Left kidney (tissue), 2 donors: ENCODE results near the gene MYOF. TPM values are rescaled to one million over a fixed set of nuclear protein-coding genes. Genes with fewer than 3 reads are reported as not detected.
A peak's percentile ranks its signal among the peaks of the same experiment; 100 is the strongest.
"Not testable (repeated sequence)": the region's sequence is repeated elsewhere in the genome, so short reads cannot be mapped to it uniquely, and the experiment has no call there.

Experiments used
- DNase-seq: peaks from one replicate; pipeline ENCODE4 v3.0.0-alpha.2; 2013
- polyA plus RNA-seq: library from polyadenylated mRNA; unstranded; fragments of 120-200 nt; gene quantifications from one replicate; pipeline ENCODE4 v1.2.1, GENCODE V29; 2013; ENCODE audit not compliant: insufficient read length

MYOF gene
- polyA plus RNA-seq, 1 donor = 29.2 TPM

DNA sequence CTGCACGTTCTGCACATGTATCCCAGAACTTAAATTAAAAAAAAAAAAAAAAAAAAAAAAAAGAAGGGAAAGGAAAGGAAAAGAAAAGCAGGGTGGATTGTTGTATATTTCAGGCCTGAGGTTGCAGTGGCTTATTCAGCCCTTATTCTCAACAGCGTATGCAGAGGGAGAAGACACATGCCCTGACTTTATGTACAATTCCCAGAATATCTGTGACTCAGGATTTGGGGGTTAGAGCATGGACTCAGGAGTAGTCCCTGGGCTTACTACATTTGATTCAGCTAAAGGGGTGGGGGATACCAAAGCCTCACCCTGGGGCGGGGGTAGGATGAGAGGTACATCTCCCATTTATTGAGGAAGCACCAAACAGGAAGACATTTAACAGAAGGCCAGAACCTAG is 137.4 kb downstream of the MYOF start:
- DNase-seq = no peak

DNA sequence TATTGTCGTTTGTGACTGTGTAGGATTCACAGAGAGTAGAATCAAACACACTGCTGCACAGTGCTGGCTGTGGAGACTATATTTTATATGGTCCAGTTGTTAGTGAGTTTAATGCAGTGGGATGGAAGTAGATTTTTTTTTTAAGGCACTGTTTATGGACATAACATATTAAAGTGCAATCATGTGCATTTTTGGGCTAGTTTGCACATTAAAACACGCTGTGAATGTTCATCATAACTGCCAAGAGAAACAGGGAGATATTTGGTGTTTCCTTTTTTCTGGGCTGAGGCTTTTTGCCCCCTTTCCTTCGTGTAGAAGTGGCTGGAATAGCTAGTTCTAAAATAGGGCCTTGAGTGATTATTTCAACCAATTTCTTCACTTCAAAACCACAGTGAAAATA is 139.2 kb downstream of the MYOF start:
- DNase-seq = no peak

- no peak for DNase-seq
These were observed 139.8 kb downstream of the MYOF start for GRCh38 chr10:93342366-93342765.

GRCh38 chr10:93337309-93337721 is 144.8 kb downstream of the MYOF start:
- no peak for DNase-seq

GRCh38 chr10:93336678-93337077 is 145.5 kb downstream of the MYOF start:
- DNase-seq = no peak

- no peak for DNase-seq
These were observed 146.0 kb downstream of the MYOF start for GRCh38 chr10:93336110-93336509.

GRCh38 chr10:93334901-93335327 is 147.2 kb downstream of the MYOF start:
- no peak for DNase-seq

DNA sequence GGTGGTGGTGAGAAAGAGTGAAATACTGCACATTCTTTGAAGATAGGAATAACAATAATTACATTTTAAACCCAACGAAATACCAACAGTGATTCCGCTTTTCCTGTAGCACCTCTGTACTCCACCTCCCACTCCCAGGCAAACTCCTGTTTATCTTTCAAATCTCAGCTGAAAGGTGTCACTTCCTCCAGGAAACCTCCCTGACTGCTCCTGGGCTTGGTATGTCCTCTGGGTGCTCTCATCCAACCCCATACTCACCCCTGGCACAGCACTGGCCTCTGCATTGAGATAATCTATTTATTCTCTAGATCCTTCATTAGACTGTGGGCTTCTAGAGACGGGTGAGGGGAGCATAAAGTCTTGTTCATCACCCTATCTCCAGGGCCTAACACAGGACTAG is 148.0 kb downstream of the MYOF start:
- no peak for DNase-seq

- no peak for DNase-seq
These were observed 148.7 kb downstream of the MYOF start for GRCh38 chr10:93333278-93333978.

DNA sequence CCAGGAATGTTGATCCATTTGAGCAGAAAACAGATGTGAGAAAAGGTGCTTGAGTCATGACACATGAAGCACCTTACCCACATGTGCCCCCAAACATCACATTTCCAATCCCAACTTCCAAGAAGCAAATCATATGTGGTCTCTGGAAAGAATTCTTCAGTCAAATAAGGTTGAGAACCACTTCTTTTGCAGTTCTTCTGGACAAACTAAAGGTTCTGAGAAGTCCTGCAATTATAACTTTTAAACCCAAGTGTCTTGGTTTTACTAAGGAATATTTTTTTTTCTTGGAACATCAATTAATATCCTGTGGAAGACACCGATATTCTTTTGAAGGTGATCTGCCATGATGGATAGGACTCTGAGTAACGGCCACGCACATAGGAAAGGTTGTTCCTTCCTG is 151.3 kb downstream of the MYOF start:
- DNase-seq = no peak

- DNase-seq = peak; percentile 28
These were observed 162.2 kb downstream of the MYOF start for GRCh38 chr10:93319896-93320295.

DNA sequence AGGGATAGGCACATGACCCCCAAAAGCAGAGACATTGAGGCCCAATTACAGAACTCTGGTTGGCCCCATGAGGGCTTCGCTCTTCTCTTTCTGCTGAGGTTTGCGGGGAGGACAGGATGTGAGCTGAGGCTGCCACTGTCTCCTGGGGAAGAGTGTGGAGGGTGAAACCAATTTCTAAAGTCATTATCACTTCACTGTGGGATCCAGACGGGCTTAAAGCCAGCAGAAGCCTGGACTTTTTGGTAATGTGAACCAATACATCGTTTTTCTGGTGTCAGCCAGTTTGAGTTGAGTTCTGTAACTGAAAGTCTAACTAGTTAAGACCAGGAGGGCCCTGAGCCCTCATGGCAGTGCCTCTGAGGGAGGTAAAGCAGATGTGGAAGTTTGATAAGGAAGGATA is 163.0 kb downstream of the MYOF start:
- DNase-seq = no peak

DNA sequence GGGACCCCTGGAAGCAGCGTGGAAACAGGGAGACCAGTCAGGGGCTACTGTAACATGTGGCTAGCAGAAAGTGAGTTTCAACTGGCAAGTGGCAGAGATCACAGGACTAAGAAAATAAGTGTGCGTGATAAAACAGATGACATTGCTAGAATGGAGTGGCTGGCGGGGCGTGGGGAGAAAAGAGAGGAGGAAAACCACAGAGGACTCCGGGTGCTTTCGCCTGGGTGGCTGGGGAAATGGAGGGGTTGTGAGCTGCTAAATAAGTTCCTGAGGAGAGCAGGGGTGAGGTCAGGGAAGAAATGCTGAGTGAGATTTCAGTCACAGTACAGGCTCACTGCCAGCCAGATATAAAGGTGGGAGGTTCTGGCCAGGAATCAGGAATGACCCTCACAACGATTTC is 166.9 kb downstream of the MYOF start:
- no peak for DNase-seq

DNA sequence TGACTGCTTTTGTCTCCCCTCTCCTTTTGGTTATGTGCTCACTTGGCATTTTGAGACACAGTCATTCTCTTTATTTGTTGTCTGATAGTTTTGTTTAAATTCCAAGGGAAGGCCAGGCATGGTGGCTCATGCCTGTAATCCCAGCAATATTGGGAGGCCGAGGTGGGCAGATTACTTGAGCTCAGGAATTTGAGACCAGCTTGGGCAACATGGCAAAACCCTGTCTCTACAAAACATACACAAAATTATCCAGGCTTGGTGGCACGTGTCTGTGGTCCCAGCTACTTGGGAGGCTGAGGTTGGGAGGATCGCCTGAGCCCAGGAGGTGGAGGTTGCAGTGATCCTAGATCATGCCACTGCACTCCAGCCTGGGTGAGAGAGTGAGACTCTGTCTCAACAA is 167.5 kb downstream of the MYOF start:
- DNase-seq = not testable (repeated sequence)

GRCh38 chr10:93313798-93314197 is 168.3 kb downstream of the MYOF start:
- no peak for DNase-seq

GRCh38 chr10:93309062-93309461 is 173.1 kb downstream of the MYOF start:
- no peak for DNase-seq

DNA sequence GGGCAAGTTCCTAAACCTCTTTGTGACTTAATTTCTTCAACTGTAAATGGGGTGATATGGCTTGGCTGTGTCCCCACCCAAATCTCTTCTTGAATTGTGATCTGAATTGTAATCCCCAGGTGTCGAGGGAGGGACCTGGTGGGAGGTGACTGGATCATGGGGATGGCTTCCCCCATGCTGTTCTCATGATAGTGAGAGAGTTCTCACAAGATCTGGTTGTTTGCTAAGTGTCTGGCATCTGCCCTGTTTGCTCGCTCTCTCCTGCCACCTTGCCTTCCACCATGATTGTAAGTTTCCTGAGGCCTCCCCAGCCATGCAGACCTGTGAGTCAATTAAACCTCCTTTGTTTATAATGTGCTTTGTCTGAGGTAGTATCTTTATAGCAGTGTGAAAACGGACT is 177.0 kb downstream of the MYOF start:
- no peak for DNase-seq

- DNase-seq = no peak
These were observed 181.2 kb downstream of the MYOF start for GRCh38 chr10:93300981-93301380.

DNA sequence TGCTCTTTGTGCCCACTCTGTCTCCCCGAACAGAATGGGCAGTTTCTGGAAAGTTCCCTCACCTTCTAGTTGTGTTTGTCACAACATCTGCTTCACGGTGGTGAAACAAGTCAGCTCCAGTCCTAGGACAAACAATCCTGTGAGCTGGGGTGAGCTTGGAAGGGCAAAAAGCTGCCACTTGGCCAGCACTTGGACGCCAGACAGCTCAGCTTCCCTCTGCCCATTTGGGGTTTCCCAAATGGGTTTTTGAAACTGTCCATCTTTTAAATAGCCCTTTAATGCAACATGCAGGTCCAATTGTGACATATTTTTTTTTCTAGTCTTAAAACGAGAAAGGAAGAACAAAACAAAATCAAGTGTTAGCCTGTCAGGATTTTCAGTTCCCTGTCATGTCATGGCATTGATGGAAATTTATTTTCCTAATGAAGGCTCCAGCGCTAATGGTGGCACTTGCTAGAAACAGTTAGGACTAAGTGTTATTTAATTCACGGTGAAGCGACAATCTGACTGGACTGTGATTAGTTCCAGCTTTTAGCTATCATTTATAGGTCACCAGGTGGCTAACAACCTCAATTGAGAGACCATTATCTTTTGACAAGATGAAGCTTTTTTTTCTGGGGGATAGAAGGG is 181.7 kb downstream of the MYOF start:
- DNase-seq = no peak

DNA sequence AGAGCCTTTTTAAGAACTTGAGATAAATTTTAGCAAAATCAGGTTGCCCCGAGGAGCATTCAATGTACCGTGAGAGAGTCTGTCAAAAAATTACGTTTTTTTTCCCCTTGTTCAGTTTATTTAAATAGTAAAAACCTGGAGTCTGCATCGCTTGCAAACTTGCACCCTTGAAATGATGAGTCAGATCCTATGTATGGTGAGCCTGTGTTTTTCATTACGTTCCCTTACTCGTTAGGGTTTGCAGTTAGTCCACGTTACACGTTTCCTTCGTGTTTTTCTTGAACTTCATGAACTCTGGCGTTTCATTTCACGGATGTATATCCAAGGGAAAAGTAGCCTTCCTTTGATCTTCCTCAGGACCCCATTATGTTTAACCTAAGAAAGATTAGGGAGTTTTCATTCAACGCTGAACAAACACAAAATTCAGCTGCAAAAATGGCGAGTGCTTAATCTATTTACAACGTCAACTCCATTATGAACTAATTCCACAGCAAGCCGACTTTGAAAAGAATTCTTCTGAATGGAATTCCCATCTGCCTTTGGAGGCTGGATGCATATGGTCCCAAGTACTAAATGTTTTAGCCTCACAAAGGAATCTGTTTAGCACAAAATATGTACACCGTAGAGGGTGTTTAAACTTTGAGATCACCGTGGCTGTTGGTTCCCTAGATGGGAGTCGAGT is 182.4 kb downstream of the MYOF start:
- no peak for DNase-seq

GRCh38 chr10:93299195-93299594 is 182.9 kb downstream of the MYOF start:
- DNase-seq = no peak

- DNase-seq = no peak
These were observed 186.0 kb downstream of the MYOF start for GRCh38 chr10:93296151-93296550.

- no peak for DNase-seq
These were observed 188.1 kb downstream of the MYOF start for GRCh38 chr10:93293999-93294398.
